ENCODE results near the gene PRR5L.
A peak's percentile ranks its signal among the peaks of the same experiment; 100 is the strongest.

PRR5L gene

DNA sequence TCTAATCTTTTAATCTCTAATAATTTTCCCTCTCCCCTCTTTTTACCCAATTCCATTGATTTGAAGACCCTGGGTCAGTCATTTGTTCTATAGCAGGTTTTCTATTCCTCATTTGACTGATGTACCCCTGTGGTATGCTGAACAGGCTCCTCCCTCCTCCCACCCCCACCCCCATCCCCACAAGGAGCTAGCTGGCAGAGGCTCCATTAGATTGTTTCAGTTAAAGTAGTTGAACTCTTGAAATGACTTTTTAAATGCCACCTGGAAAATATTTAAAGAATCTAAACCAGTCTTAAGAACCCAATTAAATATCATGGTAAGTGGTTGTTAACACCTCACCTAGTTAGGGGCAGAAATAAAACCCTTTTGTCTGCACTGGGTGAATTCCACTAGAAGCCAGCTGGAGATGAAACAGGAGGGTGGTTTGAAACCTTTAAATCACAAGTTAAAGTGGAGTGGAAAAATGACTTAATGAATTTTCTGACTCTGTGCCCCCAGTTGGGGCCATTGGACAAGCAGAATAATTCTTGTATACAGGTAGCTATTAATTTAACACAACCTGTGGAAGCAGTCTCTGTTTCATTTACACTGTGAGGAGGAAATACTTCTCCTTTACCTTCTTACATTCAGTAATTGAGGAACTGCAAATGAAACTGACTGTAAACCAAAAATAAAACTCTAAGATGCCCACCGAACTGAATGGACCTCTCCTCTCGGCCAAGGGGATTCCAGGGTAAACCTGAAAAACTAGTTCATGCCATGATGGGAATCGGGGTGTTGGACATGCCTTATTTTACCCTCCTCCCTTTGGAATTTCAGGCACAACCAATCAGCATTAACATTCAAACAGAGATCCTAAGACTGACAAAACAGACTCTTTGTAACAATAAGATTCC lies 30.7 kb downstream of the PRR5L start:
- no peak for DNase-seq (ENCODE audit: extremely low spot score)
- CTCF ChIA-PET, result no interaction called here
- POLR2A ChIA-PET, result no interaction called here
- no peak for TF ChIP-seq ARNT (IDR thresholded peaks at IDR 0.05)
- TF ChIP-seq SUZ12 (IDR thresholded peaks at IDR 0.05), result no peak
- TF ChIP-seq TARDBP (IDR thresholded peaks at IDR 0.05), result no peak
- TF ChIP-seq ELF4 (IDR thresholded peaks at IDR 0.05), result no peak
- TF ChIP-seq NFRKB (IDR thresholded peaks at IDR 0.05), result no peak
- TF ChIP-seq, protein P1, sequence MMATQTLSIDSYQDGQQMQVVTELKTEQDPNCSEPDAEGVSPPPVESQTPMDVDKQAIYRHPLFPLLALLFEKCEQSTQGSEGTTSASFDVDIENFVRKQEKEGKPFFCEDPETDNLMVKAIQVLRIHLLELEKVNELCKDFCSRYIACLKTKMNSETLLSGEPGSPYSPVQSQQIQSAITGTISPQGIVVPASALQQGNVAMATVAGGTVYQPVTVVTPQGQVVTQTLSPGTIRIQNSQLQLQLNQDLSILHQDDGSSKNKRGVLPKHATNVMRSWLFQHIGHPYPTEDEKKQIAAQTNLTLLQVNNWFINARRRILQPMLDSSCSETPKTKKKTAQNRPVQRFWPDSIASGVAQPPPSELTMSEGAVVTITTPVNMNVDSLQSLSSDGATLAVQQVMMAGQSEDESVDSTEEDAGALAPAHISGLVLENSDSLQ (IDR thresholded peaks at IDR 0.05), result no peak
- no peak for TF ChIP-seq HDGF (IDR thresholded peaks at IDR 0.05; ENCODE audit: borderline replicate concordance)
- TF ChIP-seq FOXA1 (IDR thresholded peaks at IDR 0.05), result no peak
- TF ChIP-seq L3MBTL2 (conservative IDR thresholded peaks at IDR 0.05), result no peak
- no peak for TF ChIP-seq CTBP1 (IDR thresholded peaks at IDR 0.05; ENCODE audit: borderline replicate concordance)
- TF ChIP-seq SP1 (IDR thresholded peaks at IDR 0.05), result no peak
- TF ChIP-seq ZNF384 (IDR thresholded peaks at IDR 0.05), result no peak
- no peak for TF ChIP-seq LEF1 (IDR thresholded peaks at IDR 0.05; ENCODE audit: borderline replicate concordance)
- no peak for TF ChIP-seq BHLHE40 (IDR thresholded peaks at IDR 0.05; ENCODE audit: borderline replicate concordance)
- no peak for TF ChIP-seq FOXM1 (IDR thresholded peaks at IDR 0.05; ENCODE audit: borderline replicate concordance)
- no peak for TF ChIP-seq FOXK2 (IDR thresholded peaks at IDR 0.05)

DNA sequence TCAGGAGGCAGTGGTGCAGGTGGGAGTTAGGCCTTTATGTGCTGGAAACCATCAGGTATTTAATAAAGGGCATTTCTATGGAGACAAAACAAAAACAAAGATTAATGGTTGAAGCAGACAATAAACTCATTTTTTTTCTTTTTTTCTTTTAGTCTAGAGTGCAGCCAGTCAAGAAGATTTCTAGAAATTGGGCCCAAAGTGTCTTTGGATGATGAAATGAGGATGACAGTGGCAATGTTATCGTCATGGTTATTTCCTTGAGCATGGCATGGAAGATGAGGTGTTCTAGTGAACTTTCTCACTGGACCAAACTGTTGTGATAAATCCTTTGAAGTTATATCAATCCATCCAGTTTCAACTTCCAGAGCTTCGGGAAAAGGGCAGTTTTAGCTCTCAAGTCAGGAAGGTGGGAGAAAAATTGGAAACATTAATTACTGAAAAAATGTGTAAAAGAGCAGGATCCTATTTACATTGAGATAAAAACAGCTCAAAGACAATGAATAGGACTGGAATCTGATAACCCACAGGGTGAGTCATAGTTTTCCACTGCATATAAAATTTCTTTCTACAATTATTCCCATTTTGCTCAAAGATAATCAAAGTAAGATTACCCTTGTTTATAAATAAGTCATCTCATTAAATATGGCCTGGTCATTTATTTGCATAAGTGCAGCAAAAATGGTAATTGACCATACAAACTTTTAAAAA lies 33.0 kb downstream of the PRR5L start:
- no peak for TF ChIP-seq TARDBP (IDR thresholded peaks at IDR 0.05)
- no peak for TF ChIP-seq FOXK2 (IDR thresholded peaks at IDR 0.05)
- TF ChIP-seq ELF4 (IDR thresholded peaks at IDR 0.05), result no peak
- no peak for TF ChIP-seq L3MBTL2 (conservative IDR thresholded peaks at IDR 0.05)
- no peak for TF ChIP-seq HDGF (IDR thresholded peaks at IDR 0.05; ENCODE audit: borderline replicate concordance)
- TF ChIP-seq ZNF384 (IDR thresholded peaks at IDR 0.05), result no peak
- no peak for TF ChIP-seq SP1 (IDR thresholded peaks at IDR 0.05)
- no peak for TF ChIP-seq LEF1 (IDR thresholded peaks at IDR 0.05; ENCODE audit: borderline replicate concordance)
- no peak for TF ChIP-seq CTBP1 (IDR thresholded peaks at IDR 0.05; ENCODE audit: borderline replicate concordance)
- TF ChIP-seq, protein P1 (IDR thresholded peaks at IDR 0.05), result no peak
- no peak for TF ChIP-seq NFRKB (IDR thresholded peaks at IDR 0.05)
- TF ChIP-seq ARNT (IDR thresholded peaks at IDR 0.05), result no peak
- no peak for TF ChIP-seq FOXM1 (IDR thresholded peaks at IDR 0.05; ENCODE audit: borderline replicate concordance)
- no peak for TF ChIP-seq BHLHE40 (IDR thresholded peaks at IDR 0.05; ENCODE audit: borderline replicate concordance)
- TF ChIP-seq FOXA1 (IDR thresholded peaks at IDR 0.05), result no peak
- TF ChIP-seq SUZ12 (IDR thresholded peaks at IDR 0.05), result no peak
- DNase-seq (ENCODE audit: extremely low spot score), result no peak
- ChIA-PET CTCF (no interaction called here), POLR2A (no interaction called here)

DNA sequence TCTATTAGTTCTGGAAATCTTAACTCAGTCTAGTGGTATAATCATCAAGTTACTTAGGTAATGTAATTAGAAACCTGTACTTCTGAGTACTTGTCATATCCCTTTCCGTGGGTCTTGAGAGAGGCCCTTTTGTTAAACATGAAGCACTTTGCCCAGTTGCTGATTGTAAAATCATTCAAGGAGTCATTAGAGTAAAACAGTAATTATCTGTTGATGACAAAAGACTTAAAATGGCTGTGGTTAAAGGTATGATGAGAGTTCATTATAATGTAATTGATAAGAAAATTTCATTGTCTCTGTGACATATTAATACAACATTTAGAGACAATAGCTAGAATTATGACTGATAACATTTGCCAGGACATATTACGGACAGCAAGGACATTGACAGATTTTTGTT lies 34.3 kb downstream of the PRR5L start:
- ChIA-PET CTCF (no interaction called here), POLR2A (no interaction called here)
- no peak for DNase-seq (ENCODE audit: extremely low spot score)
- TF ChIP-seq FOXM1 (IDR thresholded peaks at IDR 0.05; ENCODE audit: borderline replicate concordance) (no peak), ELF4 (IDR thresholded peaks at IDR 0.05) (no peak), HDGF (IDR thresholded peaks at IDR 0.05; ENCODE audit: borderline replicate concordance) (no peak), ZNF384 (IDR thresholded peaks at IDR 0.05) (no peak), BHLHE40 (IDR thresholded peaks at IDR 0.05; ENCODE audit: borderline replicate concordance) (no peak), LEF1 (IDR thresholded peaks at IDR 0.05; ENCODE audit: borderline replicate concordance) (no peak), SUZ12 (IDR thresholded peaks at IDR 0.05) (no peak), NFRKB (IDR thresholded peaks at IDR 0.05) (no peak), FOXK2 (IDR thresholded peaks at IDR 0.05) (no peak), TARDBP (IDR thresholded peaks at IDR 0.05) (no peak)

DNA sequence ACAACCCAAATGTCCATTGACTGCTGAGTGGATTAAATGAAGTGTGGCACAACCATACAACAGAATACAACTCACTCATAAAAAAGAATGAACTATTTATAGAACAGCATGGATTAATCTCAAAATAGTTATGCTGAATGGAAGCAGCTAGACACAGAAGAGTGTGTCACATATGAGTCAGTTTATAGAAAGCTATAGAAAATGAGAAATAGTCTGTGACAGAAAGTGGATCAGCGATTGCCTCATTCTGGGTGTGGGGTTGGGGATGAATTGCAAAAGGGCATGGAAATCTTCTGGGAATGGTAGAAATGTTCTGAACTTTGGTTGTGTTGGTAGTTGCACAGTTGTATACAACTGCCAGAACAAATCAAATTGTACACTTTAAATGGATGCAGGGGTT lies 37.4 kb downstream of the PRR5L start:
- TF ChIP-seq FOXK2 (IDR thresholded peaks at IDR 0.05) (no peak), LEF1 (IDR thresholded peaks at IDR 0.05; ENCODE audit: borderline replicate concordance) (no peak), TARDBP (IDR thresholded peaks at IDR 0.05) (no peak), BHLHE40 (IDR thresholded peaks at IDR 0.05; ENCODE audit: borderline replicate concordance) (no peak), SUZ12 (IDR thresholded peaks at IDR 0.05) (no peak), FOXM1 (IDR thresholded peaks at IDR 0.05; ENCODE audit: borderline replicate concordance) (no peak), ARNT (IDR thresholded peaks at IDR 0.05) (no peak), HDGF (IDR thresholded peaks at IDR 0.05; ENCODE audit: borderline replicate concordance) (no peak), NFRKB (IDR thresholded peaks at IDR 0.05) (no peak), L3MBTL2 (conservative IDR thresholded peaks at IDR 0.05) (no peak)
- TF ChIP-seq, protein P1 (IDR thresholded peaks at IDR 0.05), result no peak
- no peak for DNase-seq (ENCODE audit: extremely low spot score)
- ChIA-PET CTCF (interaction anchor here (1.4 kb wide), 1 partner anchor 43 kb away, joined by 3 read pairs; no protein-coding TSS in a partner anchor), POLR2A (no interaction called here)

DNA sequence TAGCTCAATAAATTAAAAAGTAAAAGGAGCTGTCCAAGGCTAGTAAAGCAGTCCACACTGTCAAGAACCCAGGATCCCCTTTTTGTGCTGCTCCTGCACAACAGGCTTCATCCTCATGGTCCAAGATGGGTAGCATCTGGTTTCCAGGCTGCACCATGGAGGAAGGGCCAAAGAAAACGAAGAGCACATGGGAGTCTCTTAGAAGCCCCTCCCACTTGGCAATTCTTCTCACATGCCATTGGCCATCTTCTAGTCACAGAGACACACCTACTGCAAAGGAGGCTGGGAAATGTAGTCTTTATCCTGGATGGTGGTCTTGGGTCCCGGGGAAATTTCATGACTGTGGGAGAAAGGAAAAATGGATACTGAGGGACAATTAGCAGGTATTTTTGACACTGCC lies 37.8 kb downstream of the PRR5L start:
- CTCF ChIA-PET, result interaction anchor here (1.4 kb wide), 1 partner anchor 43 kb away, joined by 3 read pairs; no protein-coding TSS in a partner anchor
- TF ChIP-seq ZNF384 (IDR thresholded peaks at IDR 0.05) (no peak), L3MBTL2 (conservative IDR thresholded peaks at IDR 0.05) (peak; percentile 45; the same call in 1 of the 2 replicates), HDGF (IDR thresholded peaks at IDR 0.05; ENCODE audit: borderline replicate concordance) (no peak)
- DNase-seq (ENCODE audit: extremely low spot score), result peak; percentile 58

More for the DNA sequence above, 37.8 kb downstream of the PRR5L start:
- POLR2A ChIA-PET, result no interaction called here

Data from HEK293T (cell line).